SK-N-MC (cell line): Measurements from ENCODE around the gene AHCTF1.

Experiments used
- DNase-seq: peaks from one replicate; pipeline ENCODE4 v3.0.0-alpha.2; 2011; ENCODE audit warnings: low read depth, low spot score
- H3K27ac ChIP-seq: fragments of 200-600 bp; sonication (generic); 2 replicates; pipeline ENCODE4 v1.5.1; 2016; ENCODE audit warnings: mixed run types
- H3K36me3 ChIP-seq: fragments of 200-600 bp; sonication (generic); 2 replicates; pipeline ENCODE4 v1.6.1; 2017; ENCODE audit warnings: antibody characterized with exemption, low read length, mixed read lengths; ENCODE audit not compliant: insufficient read depth
- H3K4me3 ChIP-seq: fragments of 200-600 bp; sonication (generic); 2 replicates; pipeline ENCODE4 v1.5.1; 2016
- H3K9ac ChIP-seq: fragments of 200-600 bp; sonication (generic); 2 replicates; pipeline ENCODE4 v1.8.0; 2017; ENCODE audit warnings: mixed run types, mixed read lengths; ENCODE audit not compliant: insufficient read length
- H3K9me3 ChIP-seq: fragments of 200-600 bp; sonication (generic); 2 replicates; pipeline ENCODE4 v1.6.1; 2017; ENCODE audit warnings: low read depth, mild to moderate bottlenecking, antibody characterized with exemption, low read length, moderate library complexity, mixed read lengths
- EZH2 ChIP-seq: fragments of 200-600 bp; sonication (generic); IDR thresholded peaks from one replicate; pipeline ENCODE4 v1.6.1; 2017; ENCODE audit warnings: antibody characterized with exemption
- FOXP2 ChIP-seq: optimal IDR thresholded peaks from 2 replicates; pipeline ENCODE3; 2011; ENCODE audit warnings: mild to moderate bottlenecking, moderate library complexity; ENCODE audit not compliant: insufficient read depth; ENCODE audit errors: extremely low read length, control extremely low read depth
- POLR2AphosphoS5 ChIP-seq: IDR thresholded peaks from 2 replicates; pipeline ENCODE4 v1.6.1; 2012; ENCODE audit warnings: mild to moderate bottlenecking, low read depth, low read length, borderline replicate concordance

AHCTF1 gene

GRCh38 chr1:246790364-246790763 is 141.4 kb downstream of the AHCTF1 start:
- H3K36me3 ChIP-seq, result no peaks in the 10 kb centered on the region
- no peak for DNase-seq
- no peak overlapping the region for H3K9ac ChIP-seq
- no peak for TF ChIP-seq POLR2AphosphoS5
- no peak for TF ChIP-seq FOXP2
- no peak for TF ChIP-seq EZH2
- H3K4me3 ChIP-seq, result no peak overlapping the region
- no peak overlapping the region for H3K27ac ChIP-seq
- no peaks in the 10 kb centered on the region for H3K9me3 ChIP-seq

- TF ChIP-seq POLR2AphosphoS5, result no peak
- no peak for TF ChIP-seq FOXP2
- no peak for TF ChIP-seq EZH2
Observed at GRCh38 chr1:246789454-246790339, 142.1 kb downstream of the AHCTF1 start.

More at GRCh38 chr1:246789454-246790339, 142.1 kb downstream of the AHCTF1 start:
- Histone ChIP-seq H3K4me3 (no peak overlapping the region), H3K36me3 (no peaks in the 10 kb centered on the region), H3K9ac (no peak overlapping the region), H3K27ac (no peak overlapping the region), H3K9me3 (no peaks in the 10 kb centered on the region)
- DNase-seq, result no peak
